ENCODE data around the gene PCDH1. TPM values are rescaled to one million over a fixed set of nuclear protein-coding genes. Genes with fewer than 3 reads are reported as not detected.

PCDH1 gene
- total RNA-seq, 1 experiment from 2014 or later: 146 TPM

- H3K4me3 Mint-ChIP-seq (ENCODE audit: low read depth, unreplicated experiment): no peak overlapping the region
- BruUV-seq (replicated peaks): no TSS peak
- CTCF ChIA-PET: no interaction called here
- H3K27me3 Mint-ChIP-seq (ENCODE audit: unreplicated experiment): no peaks in the 10 kb centered on the region
- no peak overlapping the region for H3K27ac Mint-ChIP-seq (ENCODE audit: unreplicated experiment)
- DNase-seq: no peak
- intact Hi-C loops (cut with micrococcal nuclease; ENCODE audit: unreplicated experiment): no loop called here
- peaks cover 42% of the 10 kb centered on the region for H3K4me1 Mint-ChIP-seq (ENCODE audit: low read depth, unreplicated experiment)
- peaks cover 16% of the 10 kb centered on the region for H3K36me3 Mint-ChIP-seq (ENCODE audit: insufficient read depth, unreplicated experiment)
- H3K9me3 Mint-ChIP-seq (ENCODE audit: low read depth, unreplicated experiment): no peaks in the 10 kb centered on the region
- TF ChIP-seq CTCF (IDR thresholded peaks at IDR 0.05; ENCODE audit: unreplicated experiment): no peak
Measured at GRCh38 chr5:141839015-141839513, 39.1 kb downstream of the PCDH1 start.

- Mint-ChIP-seq H3K4me3 (ENCODE audit: low read depth, unreplicated experiment) (no peak overlapping the region), H3K9me3 (ENCODE audit: low read depth, unreplicated experiment) (no peaks in the 10 kb centered on the region), H3K4me1 (ENCODE audit: low read depth, unreplicated experiment) (peaks cover 40% of the 10 kb centered on the region), H3K27me3 (ENCODE audit: unreplicated experiment) (no peaks in the 10 kb centered on the region), H3K27ac (ENCODE audit: unreplicated experiment) (no peak overlapping the region), H3K36me3 (ENCODE audit: insufficient read depth, unreplicated experiment) (peaks cover 18% of the 10 kb centered on the region)
- no peak for DNase-seq
- no TSS peak for BruUV-seq (replicated peaks)
- no peak for TF ChIP-seq CTCF (IDR thresholded peaks at IDR 0.05; ENCODE audit: unreplicated experiment)
- intact Hi-C loops (cut with micrococcal nuclease; ENCODE audit: unreplicated experiment): no loop called here
- CTCF ChIA-PET: no interaction called here
Measured at GRCh38 chr5:141838326-141839014, 39.7 kb downstream of the PCDH1 start.

GRCh38 chr5:141835928-141836670, 42.1 kb downstream of the PCDH1 start:
- Mint-ChIP-seq H3K4me3 (ENCODE audit: low read depth, unreplicated experiment) (no peak overlapping the region), H3K27ac (ENCODE audit: unreplicated experiment) (no peak overlapping the region)
- intact Hi-C loops (cut with micrococcal nuclease; ENCODE audit: unreplicated experiment): no loop called here

GRCh38 chr5:141834331-141834730, 43.9 kb downstream of the PCDH1 start:
- no TSS peak for BruUV-seq (replicated peaks)
- Mint-ChIP-seq H3K4me1 (ENCODE audit: low read depth, unreplicated experiment) (peaks cover 32% of the 10 kb centered on the region), H3K4me3 (ENCODE audit: low read depth, unreplicated experiment) (no peak overlapping the region), H3K27me3 (ENCODE audit: unreplicated experiment) (no peaks in the 10 kb centered on the region), H3K27ac (ENCODE audit: unreplicated experiment) (no peak overlapping the region), H3K36me3 (ENCODE audit: insufficient read depth, unreplicated experiment) (peaks cover 12% of the 10 kb centered on the region), H3K9me3 (ENCODE audit: low read depth, unreplicated experiment) (no peaks in the 10 kb centered on the region)
- no peak for TF ChIP-seq CTCF (IDR thresholded peaks at IDR 0.05; ENCODE audit: unreplicated experiment)
- intact Hi-C loops (cut with micrococcal nuclease; ENCODE audit: unreplicated experiment): loop anchor here (5.0 kb wide), 1 partner anchor 77 kb away; no protein-coding TSS in a partner anchor
- CTCF ChIA-PET: interaction anchor here (0.7 kb wide), 1 partner anchor 69 kb away, joined by 3 read pairs; no protein-coding TSS in a partner anchor
- no peak for DNase-seq

More at GRCh38 chr5:141835928-141836670, 42.1 kb downstream of the PCDH1 start:
- TF ChIP-seq CTCF (IDR thresholded peaks at IDR 0.05; ENCODE audit: unreplicated experiment): no peak
- Mint-ChIP-seq H3K4me1 (ENCODE audit: low read depth, unreplicated experiment) (peaks cover 40% of the 10 kb centered on the region), H3K9me3 (ENCODE audit: low read depth, unreplicated experiment) (no peaks in the 10 kb centered on the region), H3K36me3 (ENCODE audit: insufficient read depth, unreplicated experiment) (peaks cover 12% of the 10 kb centered on the region), H3K27me3 (ENCODE audit: unreplicated experiment) (no peaks in the 10 kb centered on the region)
- no TSS peak for BruUV-seq (replicated peaks)
- DNase-seq: no peak
- CTCF ChIA-PET: no interaction called here

Data from Calu3 (cell line).